Bronchial epithelial cell (primary cell): ENCODE data around the gene PLXNB2. TPM values are rescaled to one million over a fixed set of nuclear protein-coding genes. Genes with fewer than 3 reads are reported as not detected.

Experiments
- DNase-seq: peaks from one replicate; pipeline ENCODE4 v3.0.0-alpha.2; 2010; ENCODE audit warnings: low read depth
- FAIRE-seq: peaks from 2 replicates; lab custom pipeline; 2011; peaks lifted over from hg19 to GRCh38; lab: Jason Lieb, UNC
- H3K27me3 ChIP-seq: 2 replicates; pipeline ENCODE4 v1.5.1; 2011; ENCODE audit warnings: low read length; ENCODE audit not compliant: control insufficient read depth, insufficient read depth
- H3K36me3 ChIP-seq: 2 replicates; pipeline ENCODE4 v1.5.1; 2011; ENCODE audit warnings: low read length; ENCODE audit not compliant: control insufficient read depth, insufficient read depth
- H3K4me3 ChIP-seq: 2 replicates; pipeline ENCODE4 v1.5.1; 2011; ENCODE audit warnings: mild to moderate bottlenecking, low read depth, low read length, control low read depth
- CTCF ChIP-seq: IDR thresholded peaks from 2 replicates; pipeline ENCODE4 v1.5.1; 2011; ENCODE audit warnings: mild to moderate bottlenecking, moderate library complexity, low read length, control low read depth, inconsistent platforms; ENCODE audit not compliant: insufficient read depth, severe bottlenecking
- total RNA-seq: library from RNA; depleted of rRNA; stranded (reverse); fragments of >200 nt; gene quantifications from 2 replicates; pipeline ENCODE4 v1.2.1, GENCODE V29; 2014

The PLXNB2 gene
- total RNA-seq, 1 donor from 2014 or later: 138 TPM

GRCh38 chr22:50289151-50289941 lies 18.1 kb downstream of the PLXNB2 start:
- no peak for TF ChIP-seq CTCF
- peaks cover 59% of the 10 kb centered on the region for H3K36me3 ChIP-seq
- DNase-seq (no peak), FAIRE-seq (no peak)
- no peaks in the 10 kb centered on the region for H3K27me3 ChIP-seq
- no peak overlapping the region for H3K4me3 ChIP-seq

GRCh38 chr22:50287731-50288130 lies 19.7 kb downstream of the PLXNB2 start:
- no peak overlapping the region for H3K4me3 ChIP-seq
- no peaks in the 10 kb centered on the region for H3K27me3 ChIP-seq
- no peak for TF ChIP-seq CTCF
- FAIRE-seq (no peak), DNase-seq (no peak)
- H3K36me3 ChIP-seq: peaks cover 61% of the 10 kb centered on the region

- TF ChIP-seq CTCF: no peak
- Histone ChIP-seq H3K36me3 (peaks cover 66% of the 10 kb centered on the region), H3K4me3 (no peak overlapping the region), H3K27me3 (no peaks in the 10 kb centered on the region)
- DNase-seq (no peak), FAIRE-seq (no peak)
These were observed 20.6 kb downstream of the PLXNB2 start for GRCh38 chr22:50286701-50287318.

- no peak for TF ChIP-seq CTCF
- no peak for DNase-seq
- FAIRE-seq: no peak
- H3K27me3 ChIP-seq: no peaks in the 10 kb centered on the region
- H3K36me3 ChIP-seq: peaks cover 68% of the 10 kb centered on the region
- H3K4me3 ChIP-seq: no peak overlapping the region
These were observed 21.2 kb downstream of the PLXNB2 start for GRCh38 chr22:50286275-50286674.

- peaks cover 69% of the 10 kb centered on the region for H3K36me3 ChIP-seq
- no peak for TF ChIP-seq CTCF
These were observed 21.7 kb downstream of the PLXNB2 start for GRCh38 chr22:50285568-50286229.

More at GRCh38 chr22:50285568-50286229, 21.7 kb downstream of the PLXNB2 start:
- Histone ChIP-seq H3K27me3 (no peaks in the 10 kb centered on the region), H3K4me3 (no peak overlapping the region)
- no peak for DNase-seq
- FAIRE-seq: no peak
